ENCODE results near the gene SPATA31E1.

The SPATA31E1 gene

GRCh38 chr9:87855061-87855460 lies 27.6 kb upstream of the SPATA31E1 start:
- peaks cover 6% of the 10 kb centered on the region for H3K27me3 Mint-ChIP-seq
- no peaks in the 10 kb centered on the region for H3K9me3 Mint-ChIP-seq
- H3K4me3 Mint-ChIP-seq, result no peak overlapping the region
- H3K27ac Mint-ChIP-seq, result no peak overlapping the region
- H3K4me1 Mint-ChIP-seq, result no peaks in the 10 kb centered on the region
- DNase-seq (no peak), ATAC-seq (no peak)
- H3K36me3 Mint-ChIP-seq (ENCODE audit: low read depth), result no peaks in the 10 kb centered on the region

GRCh38 chr9:87857141-87857947 lies 25.3 kb upstream of the SPATA31E1 start:
- no peak overlapping the region for H3K4me3 Mint-ChIP-seq
- H3K27ac Mint-ChIP-seq, result no peak overlapping the region
- no peaks in the 10 kb centered on the region for H3K4me1 Mint-ChIP-seq
- no peaks in the 10 kb centered on the region for H3K36me3 Mint-ChIP-seq (ENCODE audit: low read depth)
- H3K27me3 Mint-ChIP-seq, result peaks cover 4% of the 10 kb centered on the region
- ATAC-seq (no peak), DNase-seq (no peak)
- H3K9me3 Mint-ChIP-seq, result peaks cover 11% of the 10 kb centered on the region

GRCh38 chr9:87857948-87858335 lies 24.7 kb upstream of the SPATA31E1 start:
- Mint-ChIP-seq H3K4me1 (no peaks in the 10 kb centered on the region), H3K9me3 (peaks cover 11% of the 10 kb centered on the region), H3K27ac (no peak overlapping the region), H3K4me3 (no peak overlapping the region), H3K27me3 (peaks cover 5% of the 10 kb centered on the region), H3K36me3 (ENCODE audit: low read depth) (no peaks in the 10 kb centered on the region)
- DNase-seq (no peak), ATAC-seq (no peak)

GRCh38 chr9:87859137-87859536 lies 23.5 kb upstream of the SPATA31E1 start:
- DNase-seq, result no peak
- Mint-ChIP-seq H3K36me3 (ENCODE audit: low read depth) (no peaks in the 10 kb centered on the region), H3K4me1 (no peaks in the 10 kb centered on the region), H3K27ac (no peak overlapping the region), H3K27me3 (peaks cover 5% of the 10 kb centered on the region), H3K4me3 (no peak overlapping the region), H3K9me3 (peaks cover 11% of the 10 kb centered on the region)
- no peak for ATAC-seq

GRCh38 chr9:87859786-87860185 lies 22.9 kb upstream of the SPATA31E1 start:
- Mint-ChIP-seq H3K9me3 (peaks cover 11% of the 10 kb centered on the region), H3K27ac (no peak overlapping the region), H3K4me1 (no peaks in the 10 kb centered on the region), H3K27me3 (peaks cover 5% of the 10 kb centered on the region), H3K36me3 (ENCODE audit: low read depth) (no peaks in the 10 kb centered on the region), H3K4me3 (no peak overlapping the region)
- DNase-seq, result no peak
- no peak for ATAC-seq

GRCh38 chr9:87861332-87861731 lies 21.3 kb upstream of the SPATA31E1 start:
- no peak for DNase-seq
- no peak for ATAC-seq
- Mint-ChIP-seq H3K9me3 (peaks cover 11% of the 10 kb centered on the region), H3K4me1 (no peaks in the 10 kb centered on the region), H3K27ac (no peak overlapping the region), H3K36me3 (ENCODE audit: low read depth) (no peaks in the 10 kb centered on the region), H3K4me3 (no peak overlapping the region), H3K27me3 (peaks cover 2% of the 10 kb centered on the region)

- Mint-ChIP-seq H3K36me3 (ENCODE audit: low read depth) (no peaks in the 10 kb centered on the region), H3K9me3 (peaks cover 11% of the 10 kb centered on the region), H3K4me1 (no peaks in the 10 kb centered on the region), H3K27ac (no peak overlapping the region), H3K4me3 (no peak overlapping the region), H3K27me3 (peaks cover 2% of the 10 kb centered on the region)
- ATAC-seq (no peak), DNase-seq (no peak)
These were observed 20.0 kb upstream of the SPATA31E1 start for GRCh38 chr9:87862536-87863268.

- Mint-ChIP-seq H3K4me1 (no peaks in the 10 kb centered on the region), H3K9me3 (peaks cover 11% of the 10 kb centered on the region)
These were observed 18.7 kb upstream of the SPATA31E1 start for GRCh38 chr9:87863882-87864465.

GRCh38 chr9:87864915-87865314 lies 17.8 kb upstream of the SPATA31E1 start:
- Mint-ChIP-seq H3K36me3 (ENCODE audit: low read depth) (no peaks in the 10 kb centered on the region), H3K4me1 (no peaks in the 10 kb centered on the region), H3K27ac (no peak overlapping the region), H3K9me3 (peaks cover 15% of the 10 kb centered on the region), H3K4me3 (no peak overlapping the region), H3K27me3 (peaks cover 2% of the 10 kb centered on the region)
- ATAC-seq (no peak), DNase-seq (no peak)

More at GRCh38 chr9:87863882-87864465, 18.7 kb upstream of the SPATA31E1 start:
- H3K4me3 Mint-ChIP-seq, result no peak overlapping the region
- DNase-seq (no peak), ATAC-seq (no peak)
- peaks cover 2% of the 10 kb centered on the region for H3K27me3 Mint-ChIP-seq
- H3K36me3 Mint-ChIP-seq (ENCODE audit: low read depth), result no peaks in the 10 kb centered on the region
- no peak overlapping the region for H3K27ac Mint-ChIP-seq

GRCh38 chr9:87865626-87866025 lies 17.1 kb upstream of the SPATA31E1 start:
- H3K4me3 Mint-ChIP-seq, result no peak overlapping the region
- DNase-seq (no peak), ATAC-seq (no peak)
- H3K27me3 Mint-ChIP-seq, result peaks cover 2% of the 10 kb centered on the region
- no peak overlapping the region for H3K27ac Mint-ChIP-seq
- H3K9me3 Mint-ChIP-seq, result peaks cover 12% of the 10 kb centered on the region
- no peaks in the 10 kb centered on the region for H3K4me1 Mint-ChIP-seq
- no peaks in the 10 kb centered on the region for H3K36me3 Mint-ChIP-seq (ENCODE audit: low read depth)

GRCh38 chr9:87867391-87867790 lies 15.3 kb upstream of the SPATA31E1 start:
- H3K27ac Mint-ChIP-seq, result no peak overlapping the region
- H3K9me3 Mint-ChIP-seq, result peaks cover 5% of the 10 kb centered on the region
- DNase-seq (no peak), ATAC-seq (no peak)
- H3K4me3 Mint-ChIP-seq, result no peak overlapping the region
- H3K36me3 Mint-ChIP-seq (ENCODE audit: low read depth), result no peaks in the 10 kb centered on the region
- no peaks in the 10 kb centered on the region for H3K4me1 Mint-ChIP-seq
- peaks cover 1% of the 10 kb centered on the region for H3K27me3 Mint-ChIP-seq

GRCh38 chr9:87868175-87868574 lies 14.5 kb upstream of the SPATA31E1 start:
- ATAC-seq (no peak), DNase-seq (no peak)
- Mint-ChIP-seq H3K27ac (no peak overlapping the region), H3K4me3 (no peak overlapping the region), H3K27me3 (peaks cover 2% of the 10 kb centered on the region), H3K9me3 (peaks cover 5% of the 10 kb centered on the region), H3K36me3 (ENCODE audit: low read depth) (no peaks in the 10 kb centered on the region), H3K4me1 (no peaks in the 10 kb centered on the region)

GRCh38 chr9:87868635-87869034 lies 14.0 kb upstream of the SPATA31E1 start:
- Mint-ChIP-seq H3K36me3 (ENCODE audit: low read depth) (no peaks in the 10 kb centered on the region), H3K27me3 (peaks cover 2% of the 10 kb centered on the region), H3K4me3 (no peak overlapping the region), H3K9me3 (peaks cover 5% of the 10 kb centered on the region), H3K27ac (no peak overlapping the region), H3K4me1 (no peaks in the 10 kb centered on the region)
- DNase-seq (no peak), ATAC-seq (peak; percentile 11)

- H3K27ac Mint-ChIP-seq, result no peak overlapping the region
- no peaks in the 10 kb centered on the region for H3K36me3 Mint-ChIP-seq (ENCODE audit: low read depth)
- peaks cover 3% of the 10 kb centered on the region for H3K27me3 Mint-ChIP-seq
- peaks cover 5% of the 10 kb centered on the region for H3K9me3 Mint-ChIP-seq
- ATAC-seq (no peak), DNase-seq (no peak)
- no peak overlapping the region for H3K4me3 Mint-ChIP-seq
- no peaks in the 10 kb centered on the region for H3K4me1 Mint-ChIP-seq
These were observed 13.6 kb upstream of the SPATA31E1 start for GRCh38 chr9:87869082-87869481.

Measured in activated naive CD8-positive, alpha-beta T cell treated with anti-CD3 and anti-CD28 coated beads, Interleukin-2, amount 50 U/mL, for 24 hours (primary cell).